HL-60 (cell line): Measurements from ENCODE around the gene BIN1.

Source experiments
- POLR2AphosphoS5 ChIP-seq: IDR thresholded peaks from 2 replicates; pipeline ENCODE4 v1.6.1; 2012; ENCODE audit warnings: low read depth
- TF ChIP-seq, protein P1 (sequence below): IDR thresholded peaks from one replicate; pipeline ENCODE4 v1.5.1; 2011; ENCODE audit warnings: low read length, control low read depth, inconsistent platforms; ENCODE audit not compliant: insufficient read depth
- TF ChIP-seq, protein P2 (sequence below): IDR thresholded peaks from 2 replicates; pipeline ENCODE4 v1.6.1; 2012; ENCODE audit warnings: low read depth; ENCODE audit not compliant: insufficient replicate concordance

GRCh38 chr2:127107622-127107999, 657 bp upstream of the BIN1 start:
- TF ChIP-seq, protein P1, sequence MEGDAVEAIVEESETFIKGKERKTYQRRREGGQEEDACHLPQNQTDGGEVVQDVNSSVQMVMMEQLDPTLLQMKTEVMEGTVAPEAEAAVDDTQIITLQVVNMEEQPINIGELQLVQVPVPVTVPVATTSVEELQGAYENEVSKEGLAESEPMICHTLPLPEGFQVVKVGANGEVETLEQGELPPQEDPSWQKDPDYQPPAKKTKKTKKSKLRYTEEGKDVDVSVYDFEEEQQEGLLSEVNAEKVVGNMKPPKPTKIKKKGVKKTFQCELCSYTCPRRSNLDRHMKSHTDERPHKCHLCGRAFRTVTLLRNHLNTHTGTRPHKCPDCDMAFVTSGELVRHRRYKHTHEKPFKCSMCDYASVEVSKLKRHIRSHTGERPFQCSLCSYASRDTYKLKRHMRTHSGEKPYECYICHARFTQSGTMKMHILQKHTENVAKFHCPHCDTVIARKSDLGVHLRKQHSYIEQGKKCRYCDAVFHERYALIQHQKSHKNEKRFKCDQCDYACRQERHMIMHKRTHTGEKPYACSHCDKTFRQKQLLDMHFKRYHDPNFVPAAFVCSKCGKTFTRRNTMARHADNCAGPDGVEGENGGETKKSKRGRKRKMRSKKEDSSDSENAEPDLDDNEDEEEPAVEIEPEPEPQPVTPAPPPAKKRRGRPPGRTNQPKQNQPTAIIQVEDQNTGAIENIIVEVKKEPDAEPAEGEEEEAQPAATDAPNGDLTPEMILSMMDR: no peak
- TF ChIP-seq POLR2AphosphoS5: no peak
- TF ChIP-seq, protein P2, sequence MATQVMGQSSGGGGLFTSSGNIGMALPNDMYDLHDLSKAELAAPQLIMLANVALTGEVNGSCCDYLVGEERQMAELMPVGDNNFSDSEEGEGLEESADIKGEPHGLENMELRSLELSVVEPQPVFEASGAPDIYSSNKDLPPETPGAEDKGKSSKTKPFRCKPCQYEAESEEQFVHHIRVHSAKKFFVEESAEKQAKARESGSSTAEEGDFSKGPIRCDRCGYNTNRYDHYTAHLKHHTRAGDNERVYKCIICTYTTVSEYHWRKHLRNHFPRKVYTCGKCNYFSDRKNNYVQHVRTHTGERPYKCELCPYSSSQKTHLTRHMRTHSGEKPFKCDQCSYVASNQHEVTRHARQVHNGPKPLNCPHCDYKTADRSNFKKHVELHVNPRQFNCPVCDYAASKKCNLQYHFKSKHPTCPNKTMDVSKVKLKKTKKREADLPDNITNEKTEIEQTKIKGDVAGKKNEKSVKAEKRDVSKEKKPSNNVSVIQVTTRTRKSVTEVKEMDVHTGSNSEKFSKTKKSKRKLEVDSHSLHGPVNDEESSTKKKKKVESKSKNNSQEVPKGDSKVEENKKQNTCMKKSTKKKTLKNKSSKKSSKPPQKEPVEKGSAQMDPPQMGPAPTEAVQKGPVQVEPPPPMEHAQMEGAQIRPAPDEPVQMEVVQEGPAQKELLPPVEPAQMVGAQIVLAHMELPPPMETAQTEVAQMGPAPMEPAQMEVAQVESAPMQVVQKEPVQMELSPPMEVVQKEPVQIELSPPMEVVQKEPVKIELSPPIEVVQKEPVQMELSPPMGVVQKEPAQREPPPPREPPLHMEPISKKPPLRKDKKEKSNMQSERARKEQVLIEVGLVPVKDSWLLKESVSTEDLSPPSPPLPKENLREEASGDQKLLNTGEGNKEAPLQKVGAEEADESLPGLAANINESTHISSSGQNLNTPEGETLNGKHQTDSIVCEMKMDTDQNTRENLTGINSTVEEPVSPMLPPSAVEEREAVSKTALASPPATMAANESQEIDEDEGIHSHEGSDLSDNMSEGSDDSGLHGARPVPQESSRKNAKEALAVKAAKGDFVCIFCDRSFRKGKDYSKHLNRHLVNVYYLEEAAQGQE: no peak
